Measurements from ENCODE around the gene TCERG1L.

Gene TCERG1L

GRCh38 chr10:131127610-131128009 is 183.9 kb downstream of the TCERG1L start:
- TF ChIP-seq CTCF (IDR thresholded peaks at IDR 0.05), result no peak
- Histone ChIP-seq H3K9me3 (ENCODE audit: control insufficient read depth, low read length) (no peaks in the 10 kb centered on the region), H3K36me3 (ENCODE audit: control insufficient read depth, insufficient read depth, low read length) (no peaks in the 10 kb centered on the region), H3K27me3 (ENCODE audit: control insufficient read depth, insufficient read depth, low read length) (no peaks in the 10 kb centered on the region), H3K79me2 (no peaks in the 10 kb centered on the region), H3K4me3 (ENCODE audit: low read depth, low read length) (no peak overlapping the region), H3K4me1 (peaks cover 22% of the 10 kb centered on the region), H3K4me2 (ENCODE audit: low read length) (no peak overlapping the region), H2AFZ (peak overlapping the region; percentile 90), H3K27ac (peak overlapping the region; percentile 91), H3K9ac (no peak overlapping the region)

GRCh38 chr10:131127138-131127589 is 184.4 kb downstream of the TCERG1L start:
- H3K4me1 ChIP-seq, result peaks cover 22% of the 10 kb centered on the region
- H3K27me3 ChIP-seq (ENCODE audit: control insufficient read depth, insufficient read depth, low read length), result no peaks in the 10 kb centered on the region
- H3K9ac ChIP-seq, result no peak overlapping the region
- no peak overlapping the region for H3K4me2 ChIP-seq (ENCODE audit: low read length)
- no peaks in the 10 kb centered on the region for H3K36me3 ChIP-seq (ENCODE audit: control insufficient read depth, insufficient read depth, low read length)
- no peak overlapping the region for H3K4me3 ChIP-seq (ENCODE audit: low read depth, low read length)
- H3K79me2 ChIP-seq, result no peaks in the 10 kb centered on the region
- TF ChIP-seq CTCF (IDR thresholded peaks at IDR 0.05), result no peak
- H3K27ac ChIP-seq, result peak overlapping the region; percentile 91
- peak overlapping the region; percentile 90 for H2AFZ ChIP-seq
- no peaks in the 10 kb centered on the region for H3K9me3 ChIP-seq (ENCODE audit: control insufficient read depth, low read length)

GRCh38 chr10:131126321-131127137 is 185.0 kb downstream of the TCERG1L start:
- H3K27ac ChIP-seq, result peak overlapping the region; percentile 91
- no peaks in the 10 kb centered on the region for H3K36me3 ChIP-seq (ENCODE audit: control insufficient read depth, insufficient read depth, low read length)
- H3K9me3 ChIP-seq (ENCODE audit: control insufficient read depth, low read length), result no peaks in the 10 kb centered on the region
- no peak overlapping the region for H3K4me2 ChIP-seq (ENCODE audit: low read length)
- no peak for TF ChIP-seq CTCF (IDR thresholded peaks at IDR 0.05)
- no peaks in the 10 kb centered on the region for H3K79me2 ChIP-seq
- H3K27me3 ChIP-seq (ENCODE audit: control insufficient read depth, insufficient read depth, low read length), result no peaks in the 10 kb centered on the region
- peak overlapping the region; percentile 90 for H2AFZ ChIP-seq
- H3K9ac ChIP-seq, result peak overlapping the region; percentile 19
- H3K4me1 ChIP-seq, result peaks cover 22% of the 10 kb centered on the region
- H3K4me3 ChIP-seq (ENCODE audit: low read depth, low read length), result no peak overlapping the region

GRCh38 chr10:131125511-131126225 is 185.9 kb downstream of the TCERG1L start:
- H3K4me3 ChIP-seq (ENCODE audit: low read depth, low read length), result no peak overlapping the region
- no peak overlapping the region for H3K9ac ChIP-seq
- H3K27me3 ChIP-seq (ENCODE audit: control insufficient read depth, insufficient read depth, low read length), result no peaks in the 10 kb centered on the region
- H3K4me2 ChIP-seq (ENCODE audit: low read length), result no peak overlapping the region
- no peak for TF ChIP-seq CTCF (IDR thresholded peaks at IDR 0.05)
- no peaks in the 10 kb centered on the region for H3K36me3 ChIP-seq (ENCODE audit: control insufficient read depth, insufficient read depth, low read length)
- no peaks in the 10 kb centered on the region for H3K9me3 ChIP-seq (ENCODE audit: control insufficient read depth, low read length)
- H3K27ac ChIP-seq, result peak overlapping the region; percentile 91
- peaks cover 22% of the 10 kb centered on the region for H3K4me1 ChIP-seq
- no peaks in the 10 kb centered on the region for H3K79me2 ChIP-seq
- H2AFZ ChIP-seq, result peak overlapping the region; percentile 90
